SU-DHL-6 (cell line): ENCODE results near the gene MIF4GD.

ENCODE experiments used
- CTCF ChIP-seq: fragments of 200-600 bp; sonication (generic); IDR thresholded peaks from one replicate; pipeline ENCODE4 v1.5.1; 2017; ENCODE audit warnings: antibody characterized with exemption, mild to moderate bottlenecking, low read length, moderate library complexity; ENCODE audit not compliant: insufficient read depth, poor library complexity, severe bottlenecking
- EZH2phosphoT487 ChIP-seq: fragments of 200-600 bp; sonication (generic), shearing (Covaris generic); conservative IDR thresholded peaks from 2 replicates; pipeline ENCODE4 v1.6.1; 2018; ENCODE audit warnings: mild to moderate bottlenecking, antibody characterized with exemption, low read length, moderate library complexity, mixed read lengths

GRCh38 chr17:75231071-75231470 is 40.0 kb downstream of the MIF4GD start:
- TF ChIP-seq CTCF (no peak), EZH2phosphoT487 (no peak)
